Fibroblast of lung (primary cell): ENCODE data around the gene SELENOP.

Experiments
- EZH2 ChIP-seq: IDR thresholded peaks from 2 replicates; pipeline ENCODE4 v1.5.1; 2012; ENCODE audit warnings: low read length, control low read depth, mild to moderate bottlenecking; ENCODE audit errors: missing control alignments
- TF ChIP-seq, protein P1 (sequence below), 2 donors: IDR thresholded peaks in 1 of 2; conservative IDR thresholded peaks in 1 of 2; 1 replicate in 1 of 2; 2 replicates in 1 of 2; pipeline ENCODE4 v1.5.1; 2011 to 2012; ENCODE audit warnings: low read length in 2 of 2, control low read depth in 1 of 2, inconsistent platforms in 1 of 2, low read depth in 1 of 2, mild to moderate bottlenecking in 1 of 2

DNA sequence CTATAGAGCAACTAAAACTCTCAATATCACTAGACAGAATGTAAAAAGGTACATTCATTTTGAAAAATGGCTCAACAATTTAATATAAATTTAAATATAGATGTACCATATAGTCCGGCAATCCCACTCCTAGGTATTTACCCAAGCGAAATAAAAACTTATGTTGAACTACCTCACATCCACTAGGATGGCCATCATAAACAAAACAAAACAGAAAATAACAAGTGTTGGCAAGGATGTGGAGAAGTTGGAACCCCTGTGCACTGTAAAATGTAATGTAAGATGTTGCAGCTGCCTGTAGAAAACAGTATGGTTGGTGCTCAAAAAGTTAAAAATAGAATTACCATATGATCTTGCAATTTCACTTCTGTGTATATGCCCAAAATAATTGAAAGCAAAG is 36.9 kb upstream of the SELENOP start:
- TF ChIP-seq, protein P1, sequence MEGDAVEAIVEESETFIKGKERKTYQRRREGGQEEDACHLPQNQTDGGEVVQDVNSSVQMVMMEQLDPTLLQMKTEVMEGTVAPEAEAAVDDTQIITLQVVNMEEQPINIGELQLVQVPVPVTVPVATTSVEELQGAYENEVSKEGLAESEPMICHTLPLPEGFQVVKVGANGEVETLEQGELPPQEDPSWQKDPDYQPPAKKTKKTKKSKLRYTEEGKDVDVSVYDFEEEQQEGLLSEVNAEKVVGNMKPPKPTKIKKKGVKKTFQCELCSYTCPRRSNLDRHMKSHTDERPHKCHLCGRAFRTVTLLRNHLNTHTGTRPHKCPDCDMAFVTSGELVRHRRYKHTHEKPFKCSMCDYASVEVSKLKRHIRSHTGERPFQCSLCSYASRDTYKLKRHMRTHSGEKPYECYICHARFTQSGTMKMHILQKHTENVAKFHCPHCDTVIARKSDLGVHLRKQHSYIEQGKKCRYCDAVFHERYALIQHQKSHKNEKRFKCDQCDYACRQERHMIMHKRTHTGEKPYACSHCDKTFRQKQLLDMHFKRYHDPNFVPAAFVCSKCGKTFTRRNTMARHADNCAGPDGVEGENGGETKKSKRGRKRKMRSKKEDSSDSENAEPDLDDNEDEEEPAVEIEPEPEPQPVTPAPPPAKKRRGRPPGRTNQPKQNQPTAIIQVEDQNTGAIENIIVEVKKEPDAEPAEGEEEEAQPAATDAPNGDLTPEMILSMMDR (conservative IDR thresholded peaks at IDR 0.05 in 1 of 2, IDR thresholded peaks at IDR 0.05 in 1 of 2; ENCODE audit: low read depth in 1 of 2, low read length in 2 of 2) = no peak
- TF ChIP-seq EZH2 = no peak
